ENCODE results near the gene IRF2BP2.

DNA sequence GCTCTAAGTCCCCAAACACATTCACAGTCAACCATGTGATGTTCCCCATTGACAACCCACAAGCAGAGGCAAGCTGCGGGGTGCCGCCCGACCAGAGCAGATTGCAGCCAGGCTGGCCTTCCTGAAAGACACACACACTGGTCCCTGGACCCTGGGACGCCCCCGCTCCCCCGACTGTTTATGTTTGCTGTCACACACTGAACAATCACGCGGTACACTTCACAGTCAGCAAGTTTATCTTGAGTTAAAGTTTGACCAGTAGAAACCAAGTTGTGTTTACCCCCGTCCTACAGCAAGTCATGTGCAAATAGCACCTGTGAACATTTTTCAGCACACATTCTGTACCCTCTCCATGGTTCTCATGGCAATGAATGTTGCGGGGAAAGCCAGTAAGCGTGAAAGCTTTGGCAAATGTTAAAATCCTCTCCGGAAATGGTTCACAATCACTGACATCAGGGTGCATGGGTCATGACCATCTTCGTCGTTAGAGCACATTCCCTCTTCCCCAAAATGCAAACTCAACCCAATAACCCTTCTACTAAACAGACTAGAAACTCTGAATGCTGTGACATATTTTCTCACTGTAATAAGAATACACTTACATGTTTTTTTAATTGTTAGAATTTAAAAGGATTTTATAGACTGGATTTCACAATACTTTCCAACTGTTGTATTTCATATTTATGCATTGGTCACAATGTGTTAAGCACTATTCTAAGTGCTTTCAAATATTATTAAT is 33.3 kb upstream of the IRF2BP2 start:
- TF ChIP-seq CTCF (IDR thresholded peaks at IDR 0.05; ENCODE audit: insufficient read depth, low read depth, low read length), result no peak
- TF ChIP-seq EZH2 (IDR thresholded peaks at IDR 0.05; ENCODE audit: insufficient read depth, low read length), result no peak
